ENCODE results near the gene UBTD2.
"Not testable (repeated sequence)": the region's sequence is repeated elsewhere in the genome, so short reads cannot be mapped to it uniquely, and the experiment has no call there.

The UBTD2 gene

DNA sequence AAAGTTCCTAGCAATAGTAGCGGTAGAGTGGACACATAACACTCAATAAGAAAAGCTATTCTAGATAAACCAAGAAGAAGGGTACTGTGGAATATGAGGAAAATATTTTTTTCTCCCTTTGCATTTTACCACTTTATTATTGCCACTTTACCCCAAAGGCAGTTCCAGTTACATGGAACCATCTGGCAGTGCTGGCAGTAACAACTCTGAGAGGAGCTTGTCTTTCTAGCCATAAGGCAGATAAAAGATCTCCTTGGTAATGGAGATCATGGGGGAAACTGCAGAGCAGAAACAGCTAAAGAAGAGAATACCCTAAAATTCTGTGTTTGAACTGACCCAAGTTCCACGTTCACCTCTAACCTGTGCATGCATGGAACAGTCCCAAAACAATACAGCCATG lies 38.5 kb downstream of the UBTD2 start:
- DNase-seq, result no peak

DNA sequence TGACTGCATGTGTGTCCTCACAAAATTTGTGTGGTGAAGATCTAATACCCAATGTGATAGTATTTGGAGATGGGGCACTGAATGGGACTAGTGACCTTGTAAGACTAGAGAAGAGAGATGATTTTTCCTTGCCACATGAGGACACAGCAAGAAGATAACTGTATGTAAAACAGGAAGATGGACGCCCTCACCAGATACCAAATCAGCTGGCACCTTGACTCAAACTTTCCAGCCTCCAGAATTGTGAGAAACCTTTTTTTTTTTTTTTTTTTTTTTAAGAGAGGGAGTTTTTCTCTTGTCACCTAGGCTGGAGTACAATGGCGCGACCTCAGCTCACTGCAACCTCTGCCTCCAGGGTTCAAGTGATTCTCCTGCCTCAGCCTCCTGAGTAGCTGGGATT lies 40.3 kb downstream of the UBTD2 start:
- no peak for DNase-seq

DNA sequence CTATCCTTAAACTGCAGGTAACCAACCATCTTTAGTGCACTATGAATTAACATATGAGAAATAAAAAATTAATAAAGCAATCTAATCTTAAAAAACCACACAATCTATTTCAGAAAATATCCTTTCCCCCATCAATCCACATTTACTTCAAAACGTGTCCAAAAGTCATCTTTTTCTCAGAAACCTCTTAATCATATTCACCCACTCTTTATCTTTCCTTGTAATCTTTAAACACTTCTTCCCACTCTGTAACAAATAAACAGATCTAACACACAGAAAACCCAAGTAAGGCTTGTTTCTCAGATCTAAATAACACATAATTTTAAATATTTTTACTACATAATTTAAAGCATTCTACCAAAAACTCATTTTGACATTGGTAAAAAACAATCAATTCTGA lies 45.2 kb downstream of the UBTD2 start:
- DNase-seq, result no peak

GRCh38 chr5:172235827-172236736 lies 47.5 kb downstream of the UBTD2 start:
- no peak for DNase-seq

GRCh38 chr5:172235132-172235780 lies 48.3 kb downstream of the UBTD2 start:
- no peak for DNase-seq

DNA sequence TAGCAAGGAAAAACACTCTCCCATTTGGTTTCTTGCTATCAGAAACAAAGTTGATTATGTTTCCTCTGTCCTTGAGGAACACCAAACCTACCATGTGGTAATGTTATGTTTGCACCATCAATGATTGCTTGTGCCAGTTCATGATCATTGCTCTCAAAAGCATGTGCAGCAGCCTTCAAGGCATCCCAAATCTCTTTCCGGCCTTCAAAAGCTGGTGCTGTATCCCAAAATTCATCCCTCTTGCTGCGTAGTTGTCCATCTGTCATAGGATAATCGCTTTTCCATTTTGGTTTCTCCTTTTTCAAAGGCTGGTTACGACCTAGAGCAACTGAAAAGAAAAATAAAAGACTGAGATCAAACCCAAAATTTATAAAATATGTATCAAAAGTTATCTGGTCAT lies 49.5 kb downstream of the UBTD2 start:
- DNase-seq, result no peak

DNA sequence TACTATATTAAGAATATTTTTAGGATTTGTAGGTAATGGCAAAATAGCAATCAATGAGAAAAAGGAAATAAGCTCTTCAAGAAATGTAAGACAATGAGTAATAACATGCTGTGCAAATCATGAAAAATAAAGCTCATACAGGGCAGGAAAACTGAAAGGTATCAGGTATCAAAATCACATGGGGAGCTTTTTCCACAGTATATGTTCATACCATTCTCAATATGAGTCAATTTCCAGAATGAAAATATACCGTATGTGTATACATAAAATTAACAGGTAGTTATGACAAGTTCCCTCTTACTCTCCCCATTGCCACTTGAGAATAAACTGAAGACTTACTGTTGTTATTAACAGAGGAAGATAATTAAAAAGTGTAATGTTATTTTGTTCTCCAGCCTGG lies 53.7 kb downstream of the UBTD2 start:
- DNase-seq, result no peak

GRCh38 chr5:172224996-172225395 lies 58.6 kb downstream of the UBTD2 start:
- no peak for DNase-seq

DNA sequence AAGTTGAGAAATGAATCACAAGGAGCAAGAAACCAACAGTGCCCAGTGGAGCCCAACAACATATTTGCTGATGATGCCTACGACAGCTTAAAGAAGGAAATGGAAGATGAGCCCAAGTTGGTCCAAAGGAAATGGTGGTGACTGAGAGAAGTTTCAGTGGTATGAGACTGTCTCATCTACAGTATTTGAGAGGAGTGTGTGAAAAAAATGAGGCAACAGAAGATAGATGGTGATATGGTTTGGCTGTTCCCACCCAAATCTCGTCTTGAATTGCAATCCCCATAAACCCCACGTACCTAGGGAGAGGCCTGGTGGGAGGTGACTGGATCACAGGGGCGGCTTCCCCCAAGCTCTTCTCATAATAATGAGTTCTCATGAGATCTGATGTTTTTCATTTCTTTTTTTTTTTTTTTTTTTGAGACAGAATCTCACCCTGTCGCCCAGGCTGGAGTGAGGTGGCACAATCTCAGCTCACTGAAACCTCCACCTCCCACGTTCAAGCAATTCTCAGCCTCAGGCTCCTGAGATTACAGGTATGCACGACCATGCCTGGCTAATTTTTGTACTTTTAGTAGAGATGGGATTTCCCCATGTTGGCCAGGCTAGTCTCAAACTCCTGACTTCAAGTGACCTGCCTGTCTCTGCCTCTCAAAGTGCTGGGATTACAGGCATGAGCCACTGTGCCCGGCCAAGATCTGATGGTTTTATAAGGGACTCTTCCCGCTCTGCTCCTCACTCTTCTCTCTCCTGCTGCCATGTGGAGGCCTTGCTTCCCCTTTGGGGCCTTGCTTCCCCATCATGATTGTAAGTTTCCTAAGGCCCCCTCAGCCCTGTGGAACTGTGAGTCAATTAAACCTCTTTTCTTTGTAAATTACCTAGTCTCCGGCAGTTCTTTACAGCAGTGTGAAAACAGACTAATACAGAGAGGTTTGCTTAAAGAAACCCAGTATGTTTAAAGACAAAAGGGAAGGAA lies 59.4 kb downstream of the UBTD2 start:
- DNase-seq, result no peak

DNA sequence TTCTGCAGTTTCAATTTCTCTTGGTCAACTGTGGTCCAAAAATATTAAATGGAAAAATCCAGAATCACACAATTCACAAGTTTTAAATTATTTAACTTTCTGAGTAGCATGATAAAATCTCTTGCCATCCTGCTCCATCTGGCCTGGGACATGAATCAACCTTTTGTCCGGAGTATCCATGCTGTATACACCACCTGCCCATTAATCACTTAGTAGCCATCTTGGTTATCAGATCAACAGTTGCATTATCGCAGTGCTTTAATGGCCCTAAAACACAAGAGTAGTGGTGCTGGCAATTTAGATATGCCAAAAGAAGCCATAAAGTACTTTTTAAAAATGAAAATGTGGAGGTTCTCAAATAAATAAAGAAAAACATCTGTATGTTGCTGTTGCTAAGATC lies 64.3 kb downstream of the UBTD2 start:
- DNase-seq, result no peak

GRCh38 chr5:172216345-172216744 lies 67.2 kb downstream of the UBTD2 start:
- DNase-seq, result no peak

DNA sequence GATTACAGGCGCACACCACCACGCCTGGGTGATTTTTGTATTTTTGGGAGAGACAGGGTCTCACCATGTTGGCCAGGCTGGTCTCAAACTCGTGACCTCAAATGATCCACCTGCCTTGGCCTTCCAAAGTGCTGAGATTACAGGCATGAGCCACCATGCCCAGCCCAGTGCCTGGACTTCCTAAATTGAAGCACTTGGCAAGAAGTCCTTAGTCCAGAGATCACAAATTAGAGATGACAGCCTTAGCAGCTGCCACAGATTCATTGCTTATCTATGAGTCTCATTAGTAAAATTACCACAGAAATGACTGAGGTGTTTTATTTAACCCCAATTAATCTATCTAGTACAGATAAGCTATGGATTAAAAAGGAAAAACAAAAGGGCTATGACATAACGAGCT lies 70.4 kb downstream of the UBTD2 start:
- no peak for DNase-seq

DNA sequence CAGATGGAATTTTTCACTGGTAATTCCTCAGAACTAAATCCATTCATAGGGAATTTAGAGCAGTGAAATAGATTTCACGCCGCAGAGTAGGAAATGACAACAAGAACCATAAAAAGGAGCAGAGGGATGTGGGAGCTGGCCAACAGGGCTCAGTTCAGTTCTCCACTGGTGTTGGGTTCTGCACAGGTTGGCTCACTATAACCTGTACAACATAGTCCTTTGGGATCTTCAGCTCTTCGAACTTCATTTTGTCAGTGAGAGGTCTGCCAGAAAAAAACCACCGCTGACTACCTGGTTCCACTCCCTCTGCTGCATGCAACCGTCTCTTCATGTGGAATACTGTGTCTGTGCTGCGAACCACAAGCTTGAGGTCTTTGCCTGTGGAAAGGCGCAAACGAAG lies 71.9 kb downstream of the UBTD2 start:
- no peak for DNase-seq

DNA sequence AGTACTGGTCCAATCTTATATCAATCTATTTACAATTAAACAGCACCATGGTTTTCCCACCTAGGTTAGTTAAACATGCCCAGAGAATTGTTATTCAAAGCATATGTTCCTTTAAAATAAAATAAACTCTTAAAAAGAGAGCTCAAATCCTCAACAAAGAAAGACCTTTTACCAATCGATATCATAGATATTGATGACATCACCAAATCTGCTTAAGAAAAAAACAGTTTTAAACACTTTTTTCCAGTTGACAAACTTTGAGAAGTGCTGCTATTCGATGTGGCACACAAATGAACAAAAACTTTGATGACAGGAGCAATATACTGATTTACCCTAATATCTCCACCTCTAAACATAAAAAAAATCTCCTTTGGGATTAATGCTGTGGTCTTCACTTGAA lies 73.8 kb downstream of the UBTD2 start:
- no peak for DNase-seq

- no peak for DNase-seq
Observed at GRCh38 chr5:172207511-172207910, 76.1 kb downstream of the UBTD2 start.

DNA sequence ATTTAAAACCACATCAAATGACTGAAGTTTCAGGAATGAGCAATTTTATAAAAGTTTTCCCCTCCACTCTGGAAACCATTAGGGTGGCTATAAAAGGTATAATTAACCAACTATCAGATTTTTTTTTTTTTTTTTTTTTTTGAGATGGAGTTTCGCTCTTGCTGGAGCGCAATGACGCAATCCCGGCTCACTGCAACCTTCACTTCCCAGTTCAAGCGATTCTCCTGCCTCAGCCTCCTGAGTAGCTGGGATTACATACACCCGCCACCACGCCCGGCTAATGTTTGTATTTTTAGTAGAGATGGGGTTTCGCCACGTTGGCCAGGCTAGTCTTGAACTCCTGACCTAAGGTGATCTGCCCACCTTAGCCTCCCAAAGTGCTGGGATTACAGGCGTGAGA lies 77.6 kb downstream of the UBTD2 start:
- DNase-seq, result not testable (repeated sequence)

- no peak for DNase-seq
Observed at GRCh38 chr5:172200476-172200875, 83.1 kb downstream of the UBTD2 start.

DNA sequence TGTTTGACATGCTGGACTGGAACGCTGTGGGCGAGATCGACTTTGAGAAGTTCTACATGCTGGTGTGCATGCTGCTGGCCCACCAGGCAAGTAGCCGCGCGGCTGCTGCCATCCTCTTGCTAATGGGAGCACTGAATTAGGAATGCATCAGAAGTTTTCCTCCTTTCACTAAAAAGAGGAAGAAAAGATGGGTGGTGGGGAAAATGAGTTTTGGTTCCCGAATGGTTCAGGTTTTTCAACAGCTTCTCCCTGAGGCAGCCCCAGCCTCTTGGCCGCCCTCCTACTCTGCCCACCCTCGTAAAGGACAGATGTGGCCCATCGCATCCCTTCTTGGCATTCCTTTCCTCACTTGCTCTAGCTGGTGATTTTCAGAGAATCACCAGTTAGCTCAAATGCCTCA lies 84.1 kb downstream of the UBTD2 start:
- no peak for DNase-seq

- not testable (repeated sequence) for DNase-seq
Observed at GRCh38 chr5:172197775-172198174, 85.8 kb downstream of the UBTD2 start.

GRCh38 chr5:172194985-172195774 lies 88.4 kb downstream of the UBTD2 start:
- no peak for DNase-seq

DNA sequence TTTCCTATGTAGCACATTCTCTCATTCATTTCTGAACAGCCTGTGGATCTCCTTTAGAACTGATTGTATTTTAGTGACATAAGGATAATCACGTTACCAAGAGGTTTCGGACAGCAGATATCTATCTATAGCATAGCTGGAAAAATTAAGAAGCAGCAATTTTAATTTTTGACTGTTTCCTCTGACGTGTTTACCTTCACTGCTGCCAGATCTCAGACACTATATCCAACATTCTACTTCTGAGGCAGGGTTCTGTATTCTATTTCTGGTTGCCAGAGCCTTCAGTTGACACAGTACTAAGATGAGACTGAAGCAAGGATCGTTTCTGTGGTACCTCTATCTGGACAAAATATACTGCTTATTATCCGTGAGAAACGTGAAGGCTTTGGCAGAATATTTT lies 89.7 kb downstream of the UBTD2 start, which contains the start of gene EFCAB9:
Gene EFCAB9 (plus strand): TSS at position 301 of the 400 bp plus-strand sequence. CDS start 1 bp downstream, at position 302.
- DNase-seq, result no peak

GRCh38 chr5:172189693-172190296 lies 93.8 kb downstream of the UBTD2 start:
- no peak for DNase-seq
